ENCODE measurements around the gene TFF2. TPM values are rescaled to one million over a fixed set of nuclear protein-coding genes. Genes with fewer than 3 reads are reported as not detected.

Gene TFF2
- polyA plus RNA-seq, 1 donor, result not detected

DNA sequence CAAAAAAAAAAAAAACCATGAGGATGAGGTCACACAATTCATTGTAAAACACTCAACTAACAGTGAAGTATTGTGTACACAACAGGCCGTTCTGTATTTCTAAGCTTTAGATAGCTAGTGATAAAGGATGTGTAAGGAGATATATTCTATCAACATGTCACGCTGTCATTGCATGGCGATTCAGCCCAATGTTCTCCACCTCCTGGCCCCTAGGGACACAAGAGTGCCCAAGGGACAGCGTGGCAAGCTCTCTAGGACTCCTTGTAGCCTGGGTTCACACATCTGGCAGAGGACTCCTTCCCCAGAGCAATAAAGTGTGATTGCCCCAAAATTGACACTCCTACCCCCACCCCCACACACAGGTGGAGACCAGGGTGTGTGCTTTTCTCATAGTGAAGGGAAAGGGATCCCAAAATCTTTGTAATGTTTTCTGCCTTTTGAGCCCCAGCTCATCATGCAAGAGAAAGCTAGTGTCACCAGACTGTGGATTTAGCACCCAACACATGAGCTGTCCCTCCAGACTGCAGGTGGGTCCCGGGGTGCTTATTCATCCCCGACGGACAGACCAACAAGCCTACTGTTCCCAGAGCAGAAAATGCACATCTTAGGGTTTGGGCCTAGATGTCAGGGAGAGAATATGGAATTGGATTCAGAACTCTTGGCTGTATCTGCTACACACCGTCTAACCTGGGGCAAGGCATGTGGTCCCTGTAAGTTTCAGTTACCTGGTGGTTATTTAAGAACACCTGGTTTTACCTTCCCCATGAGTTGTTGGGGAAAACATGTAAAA, 33.6 kb upstream of the TFF2 start:
- no peak for DNase-seq (ENCODE audit: low read depth)

GRCh38 chr21:42383331-42383730, 32.5 kb upstream of the TFF2 start:
- DNase-seq (ENCODE audit: low read depth), result no peak

- DNase-seq (ENCODE audit: low read depth), result no peak
Observed at GRCh38 chr21:42382915-42383314, 32.1 kb upstream of the TFF2 start.

- no peak for DNase-seq (ENCODE audit: low read depth)
Observed at GRCh38 chr21:42381347-42381984, 30.7 kb upstream of the TFF2 start.

DNA sequence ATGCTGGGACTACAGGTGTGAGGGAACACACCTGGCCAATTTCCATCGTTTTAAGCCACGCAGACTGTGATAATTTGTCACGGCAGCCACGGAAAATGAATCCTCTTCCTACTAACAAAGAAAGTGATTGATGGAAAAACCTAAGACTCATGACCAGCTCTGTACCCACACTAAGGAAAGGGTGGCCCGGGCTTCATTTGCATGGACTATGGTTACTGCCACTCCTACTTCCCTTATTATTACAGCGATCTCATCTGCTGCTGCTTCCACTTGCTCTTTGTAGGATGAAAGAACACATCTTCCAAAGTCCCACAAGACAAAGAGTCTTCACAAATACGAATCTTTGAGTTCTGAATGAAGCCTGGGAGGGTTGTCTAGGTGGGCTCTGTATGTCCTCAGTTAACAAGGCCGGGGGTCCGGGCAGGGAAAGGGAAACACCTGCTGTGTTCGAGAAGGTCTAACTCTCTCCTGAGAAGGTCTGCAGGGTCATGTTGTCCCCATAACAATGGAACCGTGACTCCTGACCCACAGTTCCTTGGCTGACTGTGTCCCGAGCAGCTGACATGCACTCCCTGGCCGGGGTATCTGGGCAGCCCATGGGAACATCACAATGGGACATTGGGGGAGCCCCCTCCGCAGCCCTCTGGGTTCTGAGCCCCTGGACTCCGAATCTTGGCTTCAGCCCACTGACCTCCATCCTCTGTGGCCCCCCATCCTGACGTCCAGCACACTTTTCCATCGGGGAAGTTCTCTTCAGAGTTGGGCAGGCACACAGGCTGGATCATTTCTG, 28.8 kb upstream of the TFF2 start:
- no peak for DNase-seq (ENCODE audit: low read depth)

- DNase-seq (ENCODE audit: low read depth), result no peak
Observed at GRCh38 chr21:42378418-42378817, 27.6 kb upstream of the TFF2 start.

GRCh38 chr21:42377951-42378340, 27.2 kb upstream of the TFF2 start:
- DNase-seq (ENCODE audit: low read depth), result no peak

GRCh38 chr21:42377211-42377950, 26.6 kb upstream of the TFF2 start:
- no peak for DNase-seq (ENCODE audit: low read depth)

- no peak for DNase-seq (ENCODE audit: low read depth)
Observed at GRCh38 chr21:42376338-42376982, 25.7 kb upstream of the TFF2 start.

DNA sequence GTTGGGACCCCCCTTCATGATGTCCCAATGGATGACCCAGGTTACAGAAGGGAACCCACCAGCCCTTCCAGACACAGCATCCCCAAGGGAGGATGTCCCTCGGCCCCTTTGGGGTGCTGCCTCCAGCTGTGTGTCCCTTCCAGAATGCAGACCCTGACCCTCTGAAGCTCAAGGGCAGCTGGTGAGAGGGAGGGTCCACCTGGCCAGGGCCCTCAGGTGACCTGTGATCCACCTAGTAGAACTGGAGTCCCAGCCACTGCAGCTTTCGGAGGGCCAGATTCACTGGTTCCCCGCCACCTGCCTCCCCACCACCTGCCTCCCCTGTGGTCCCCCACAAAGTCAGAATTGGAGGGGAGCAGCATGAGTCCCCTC, 25.2 kb upstream of the TFF2 start:
- no peak for DNase-seq (ENCODE audit: low read depth)

DNA sequence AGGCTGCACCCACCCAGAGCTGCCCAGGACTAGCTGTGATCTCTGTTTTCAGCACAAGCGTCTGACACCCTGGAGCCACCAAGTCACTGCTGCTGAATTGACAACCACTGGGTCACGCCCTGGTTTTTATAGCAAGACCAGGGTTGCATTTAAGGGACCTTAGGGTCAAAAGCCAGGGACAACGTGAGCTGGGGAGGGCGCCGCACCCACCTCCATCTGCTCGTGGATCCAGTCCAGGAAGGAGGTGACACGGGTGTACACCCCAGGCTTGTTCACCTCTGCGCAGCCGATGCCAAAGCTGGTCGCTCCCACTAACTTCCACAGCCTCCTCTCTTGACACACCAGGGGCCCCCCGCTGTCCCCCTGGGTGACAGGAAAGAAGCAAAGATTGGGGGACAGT, 24.7 kb upstream of the TFF2 start:
- DNase-seq (ENCODE audit: low read depth), result no peak

DNA sequence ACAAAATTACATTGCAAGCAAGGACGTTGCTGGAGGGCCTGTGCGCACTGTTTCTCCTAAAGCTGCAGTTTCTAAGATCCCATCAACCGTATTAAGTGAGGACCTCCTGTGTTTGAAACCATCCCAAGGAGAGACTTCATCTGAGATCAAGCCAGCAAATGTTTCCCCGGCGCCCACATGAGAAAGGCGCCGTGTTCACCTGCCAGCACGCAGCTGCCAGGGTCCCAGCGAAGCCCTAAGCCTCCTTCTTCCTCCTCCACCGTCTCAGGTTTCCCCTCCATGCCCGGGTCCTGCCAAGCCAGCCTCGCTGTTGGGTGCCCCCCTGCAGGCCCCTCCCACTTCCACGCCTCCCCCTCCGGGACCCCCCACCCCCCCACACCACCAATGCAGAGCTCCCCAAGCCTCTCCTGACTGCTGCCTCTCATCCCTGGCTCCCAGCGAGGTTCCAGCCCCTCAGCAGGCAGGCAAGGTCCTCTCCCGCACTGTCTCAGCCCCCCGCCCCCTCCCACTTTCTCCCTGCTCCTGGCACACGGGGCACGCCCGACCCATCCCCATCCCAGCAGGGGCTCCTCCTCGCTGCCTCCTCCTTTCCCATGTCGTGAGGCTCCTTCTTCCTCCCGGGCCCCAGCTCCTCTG, 24.2 kb upstream of the TFF2 start:
- DNase-seq (ENCODE audit: low read depth), result no peak

DNA sequence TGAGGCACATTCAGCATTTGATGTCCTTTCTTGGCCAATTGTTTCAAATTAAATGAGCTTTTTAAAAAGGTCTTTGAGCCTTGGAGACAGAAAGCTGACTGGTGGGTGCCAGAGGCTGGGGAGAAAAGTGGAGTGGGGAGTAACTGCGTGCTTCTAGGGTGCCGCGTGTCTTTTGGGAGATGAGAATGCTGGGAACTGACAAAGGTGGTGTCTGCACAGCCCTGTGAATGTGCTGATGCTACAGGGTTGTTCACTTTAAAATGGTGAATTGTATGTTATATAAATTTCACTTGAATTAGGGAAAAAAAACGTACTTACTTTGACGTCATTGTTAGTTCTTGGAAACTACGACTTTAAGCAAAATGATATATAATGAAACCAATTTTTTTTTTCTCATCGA, 23.7 kb upstream of the TFF2 start:
- no peak for DNase-seq (ENCODE audit: low read depth)

DNA sequence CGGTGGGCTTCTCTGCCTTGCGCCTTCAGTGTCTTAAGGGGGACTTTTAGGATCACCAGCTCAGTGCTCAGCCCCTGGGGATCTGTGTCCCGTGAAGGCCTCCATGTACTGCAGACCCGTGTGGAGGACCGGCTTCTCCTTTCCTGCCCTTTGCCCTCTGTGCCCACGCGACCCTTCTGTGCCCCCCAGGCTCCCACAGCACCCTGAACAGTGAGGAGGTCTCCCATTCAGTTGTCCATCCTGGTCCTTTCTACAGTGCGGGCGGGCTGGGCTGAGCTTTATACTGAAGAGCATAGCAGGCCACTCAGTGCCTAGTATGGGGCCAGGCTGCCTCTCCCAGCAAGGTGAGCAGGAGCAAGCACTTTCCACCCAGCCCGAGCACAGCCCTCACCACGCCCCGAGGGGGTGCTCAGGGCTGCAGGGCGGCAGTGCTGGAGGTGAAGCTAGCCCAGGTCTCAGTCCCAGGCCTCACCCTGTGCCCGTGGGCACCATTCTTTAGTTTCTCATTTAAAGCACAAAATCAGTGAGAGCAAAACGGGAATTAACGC, 23.2 kb upstream of the TFF2 start:
- DNase-seq (ENCODE audit: low read depth), result no peak

GRCh38 chr21:42373196-42373907, 22.6 kb upstream of the TFF2 start:
- DNase-seq (ENCODE audit: low read depth), result no peak

DNA sequence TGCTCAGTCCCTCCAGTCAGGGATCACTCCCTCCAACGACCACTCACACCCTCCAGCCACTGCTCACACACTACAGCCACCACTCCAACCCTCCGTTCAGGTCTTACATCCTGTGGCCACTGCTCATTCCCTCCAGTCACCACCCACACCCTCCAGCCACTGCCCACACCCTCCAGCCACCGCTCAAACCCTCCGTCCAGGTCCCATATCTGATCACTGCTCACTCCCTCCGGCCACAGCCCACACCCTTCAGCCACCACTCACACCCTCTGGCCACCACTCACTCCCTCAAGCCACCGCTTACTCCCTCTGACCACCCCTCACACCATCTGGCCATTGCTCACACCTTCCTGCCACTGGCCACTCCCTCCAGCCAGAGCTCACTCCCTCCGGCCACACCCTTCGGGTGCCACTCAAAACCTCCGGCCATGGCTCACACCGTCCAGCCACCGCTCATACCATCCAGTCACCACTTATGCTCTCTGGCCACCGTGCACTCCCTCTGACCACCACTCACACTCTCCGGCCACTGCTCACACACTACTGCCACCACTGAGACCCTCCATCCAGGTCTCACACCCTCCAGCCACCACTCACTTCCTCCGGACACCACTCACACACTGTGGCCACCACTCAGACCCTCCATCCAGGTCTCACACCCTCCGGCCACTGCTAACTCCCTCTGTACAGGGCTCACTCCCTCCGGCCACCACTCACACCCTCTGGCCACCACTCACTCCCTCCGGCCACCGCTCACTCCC, 20.3 kb upstream of the TFF2 start:
- DNase-seq (ENCODE audit: low read depth), result no peak

DNA sequence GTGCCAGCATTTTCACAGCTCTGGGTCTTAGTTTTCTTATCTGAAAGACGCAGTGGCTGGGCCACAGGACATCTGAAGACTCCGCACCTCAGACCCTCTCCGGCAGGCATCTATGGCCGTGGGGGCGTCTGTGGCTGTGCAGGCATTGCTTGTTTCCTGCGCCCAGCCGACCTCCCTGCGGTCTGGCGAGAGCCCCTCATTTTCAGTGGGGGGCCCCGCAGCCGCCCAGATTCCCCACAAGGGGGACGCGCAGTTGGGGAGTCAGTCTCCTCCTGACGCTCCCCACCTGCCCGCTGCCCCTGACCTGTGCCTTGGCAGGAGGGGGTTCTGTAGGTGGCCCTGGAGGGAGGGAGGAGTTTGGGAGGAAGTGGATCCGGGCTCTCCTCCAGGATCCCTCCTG, 19.0 kb upstream of the TFF2 start:
- DNase-seq (ENCODE audit: low read depth), result no peak

- no peak for DNase-seq (ENCODE audit: low read depth)
Observed at GRCh38 chr21:42367367-42368165, 16.8 kb upstream of the TFF2 start.
